Neural crest cell (in vitro differentiated cells): ENCODE results near the gene WBP11. TPM values are rescaled to one million over a fixed set of nuclear protein-coding genes. Genes with fewer than 3 reads are reported as not detected.
"Not testable (repeated sequence)": the region's sequence is repeated elsewhere in the genome, so short reads cannot be mapped to it uniquely, and the experiment has no call there.

Source experiments
- DNase-seq: peaks from one replicate; pipeline ENCODE4 v3.0.0; 2021; ENCODE audit warnings: low read depth, mixed read lengths, low spot score
- H3K27ac Mint-ChIP-seq: one replicate; pipeline ENCODE4 v1.8.0; 2021; ENCODE audit warnings: mild to moderate bottlenecking, mixed read lengths; ENCODE audit not compliant: unreplicated experiment
- H3K27me3 Mint-ChIP-seq: 2 replicates; pipeline ENCODE4 v1.8.0; 2021; ENCODE audit warnings: low read depth, mild to moderate bottlenecking, mixed read lengths
- H3K36me3 Mint-ChIP-seq: 2 replicates; pipeline ENCODE4 v1.8.0; 2021; ENCODE audit warnings: low read depth, mild to moderate bottlenecking, mixed read lengths
- H3K4me1 Mint-ChIP-seq: 2 replicates; pipeline ENCODE4 v1.8.0; 2021; ENCODE audit warnings: mixed read lengths
- H3K4me3 Mint-ChIP-seq: one replicate; pipeline ENCODE4 v1.8.0; 2021; ENCODE audit warnings: mild to moderate bottlenecking, mixed read lengths
- H3K9me3 Mint-ChIP-seq: 2 replicates; pipeline ENCODE4 v1.8.0; 2021; ENCODE audit warnings: mixed read lengths
- total RNA-seq: library from RNA; stranded (reverse); gene quantifications from 2 replicates; pipeline ENCODE4 v1.2.1, GENCODE V29; 2021
- TF ChIP-seq, protein P1 (sequence below): fragments of 200-600 bp; sonication (generic); conservative IDR thresholded peaks from 2 replicates; pipeline ENCODE4 v1.5.0; 2021; ENCODE audit warnings: antibody characterized with exemption, mild to moderate bottlenecking

Gene WBP11
- total RNA-seq, 1 donor from 2014 or later = 101 TPM

DNA sequence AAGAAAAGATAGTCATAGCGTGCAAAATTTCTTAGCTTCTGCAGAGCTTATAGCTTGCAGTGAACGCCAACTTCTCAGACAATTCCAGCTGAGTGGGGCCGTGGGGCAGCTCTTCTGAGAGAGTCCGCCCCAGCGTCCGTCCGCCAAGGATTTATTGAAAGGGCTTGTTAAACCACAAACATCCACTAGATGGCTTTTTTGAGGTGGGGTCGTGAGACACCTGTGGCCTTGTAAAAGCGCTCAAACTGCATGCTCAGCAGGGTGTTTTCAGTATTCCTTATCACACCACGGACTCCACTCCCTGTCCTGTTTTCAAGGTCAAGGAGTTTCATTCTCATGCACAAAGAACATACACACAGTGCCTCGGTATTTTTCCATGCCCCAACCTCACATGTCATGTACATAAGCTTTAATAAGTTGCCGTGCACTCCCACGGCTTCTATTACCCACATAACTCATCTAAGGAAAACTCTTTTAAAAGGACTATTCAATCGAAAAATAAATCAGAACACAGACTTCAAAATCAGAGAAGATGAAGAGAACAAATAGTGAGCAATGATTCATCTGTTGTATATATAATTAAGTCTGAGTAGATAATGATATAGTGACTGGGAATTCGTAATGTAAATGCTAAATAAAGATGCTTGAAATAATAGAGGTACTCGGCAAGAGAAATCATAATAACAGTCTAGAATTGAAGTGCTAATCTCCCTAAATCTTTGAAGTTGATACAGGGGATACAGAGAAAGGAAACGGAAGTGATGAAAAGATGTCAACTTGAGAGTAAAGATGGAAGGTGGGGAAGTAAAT lies 46.7 kb downstream of the WBP11 start:
- H3K9me3 Mint-ChIP-seq = peaks cover 3% of the 10 kb centered on the region
- peaks cover 5% of the 10 kb centered on the region for H3K4me1 Mint-ChIP-seq
- TF ChIP-seq, protein P1, sequence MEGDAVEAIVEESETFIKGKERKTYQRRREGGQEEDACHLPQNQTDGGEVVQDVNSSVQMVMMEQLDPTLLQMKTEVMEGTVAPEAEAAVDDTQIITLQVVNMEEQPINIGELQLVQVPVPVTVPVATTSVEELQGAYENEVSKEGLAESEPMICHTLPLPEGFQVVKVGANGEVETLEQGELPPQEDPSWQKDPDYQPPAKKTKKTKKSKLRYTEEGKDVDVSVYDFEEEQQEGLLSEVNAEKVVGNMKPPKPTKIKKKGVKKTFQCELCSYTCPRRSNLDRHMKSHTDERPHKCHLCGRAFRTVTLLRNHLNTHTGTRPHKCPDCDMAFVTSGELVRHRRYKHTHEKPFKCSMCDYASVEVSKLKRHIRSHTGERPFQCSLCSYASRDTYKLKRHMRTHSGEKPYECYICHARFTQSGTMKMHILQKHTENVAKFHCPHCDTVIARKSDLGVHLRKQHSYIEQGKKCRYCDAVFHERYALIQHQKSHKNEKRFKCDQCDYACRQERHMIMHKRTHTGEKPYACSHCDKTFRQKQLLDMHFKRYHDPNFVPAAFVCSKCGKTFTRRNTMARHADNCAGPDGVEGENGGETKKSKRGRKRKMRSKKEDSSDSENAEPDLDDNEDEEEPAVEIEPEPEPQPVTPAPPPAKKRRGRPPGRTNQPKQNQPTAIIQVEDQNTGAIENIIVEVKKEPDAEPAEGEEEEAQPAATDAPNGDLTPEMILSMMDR = peak; percentile 76
- H3K27ac Mint-ChIP-seq = no peak overlapping the region
- H3K4me3 Mint-ChIP-seq = no peak overlapping the region
- H3K27me3 Mint-ChIP-seq = no peaks in the 10 kb centered on the region
- DNase-seq = peak; percentile 22
- H3K36me3 Mint-ChIP-seq = peaks cover 3% of the 10 kb centered on the region

DNA sequence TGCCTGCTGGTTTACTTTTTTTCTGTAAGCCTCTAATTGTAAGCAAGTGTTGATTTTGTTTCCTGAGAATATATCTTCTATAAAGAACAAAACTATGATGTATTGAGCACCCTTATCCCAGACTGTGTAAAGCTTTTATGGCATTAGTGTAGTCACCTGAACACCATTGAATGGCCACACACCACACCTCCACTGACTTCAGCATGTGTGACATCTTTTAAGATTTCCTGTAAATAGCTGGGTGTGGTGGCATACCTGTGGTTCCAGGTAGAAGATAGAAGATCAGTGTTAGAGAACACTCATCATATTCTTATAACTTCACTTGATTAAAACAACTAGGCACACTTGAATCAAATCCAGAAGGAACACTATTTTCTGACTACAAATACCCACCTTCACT lies 51.3 kb downstream of the WBP11 start:
- H3K27ac Mint-ChIP-seq = no peak overlapping the region
- peaks cover 2% of the 10 kb centered on the region for H3K36me3 Mint-ChIP-seq
- H3K4me3 Mint-ChIP-seq = no peak overlapping the region
- peaks cover 5% of the 10 kb centered on the region for H3K4me1 Mint-ChIP-seq
- TF ChIP-seq, protein P1 = no peak
- H3K27me3 Mint-ChIP-seq = no peaks in the 10 kb centered on the region
- no peaks in the 10 kb centered on the region for H3K9me3 Mint-ChIP-seq
- no peak for DNase-seq

DNA sequence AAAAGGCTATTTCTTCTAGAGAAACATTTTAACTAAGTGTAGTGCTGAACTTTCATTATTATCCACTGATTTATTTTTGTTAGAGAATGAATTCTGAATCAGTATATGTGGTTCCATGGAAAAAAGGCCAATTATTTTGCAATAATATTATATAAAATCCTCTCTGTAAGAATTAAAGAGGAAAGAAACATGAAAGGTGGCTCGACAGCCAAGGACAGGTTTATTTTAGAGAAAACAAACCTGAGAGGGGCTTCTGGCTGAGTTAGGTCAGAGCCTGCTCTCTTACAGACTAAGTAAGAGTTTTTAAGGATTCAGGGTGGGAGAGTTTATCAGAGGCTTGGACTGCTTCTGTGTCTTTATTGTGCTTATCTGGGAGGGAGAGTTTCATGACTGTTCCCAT lies 60.2 kb downstream of the WBP11 start:
- no peak overlapping the region for H3K4me3 Mint-ChIP-seq
- no peak overlapping the region for H3K27ac Mint-ChIP-seq
- peaks cover 2% of the 10 kb centered on the region for H3K36me3 Mint-ChIP-seq
- TF ChIP-seq, protein P1 = no peak
- DNase-seq = no peak
- no peaks in the 10 kb centered on the region for H3K4me1 Mint-ChIP-seq
- H3K27me3 Mint-ChIP-seq = no peaks in the 10 kb centered on the region
- peaks cover 4% of the 10 kb centered on the region for H3K9me3 Mint-ChIP-seq

DNA sequence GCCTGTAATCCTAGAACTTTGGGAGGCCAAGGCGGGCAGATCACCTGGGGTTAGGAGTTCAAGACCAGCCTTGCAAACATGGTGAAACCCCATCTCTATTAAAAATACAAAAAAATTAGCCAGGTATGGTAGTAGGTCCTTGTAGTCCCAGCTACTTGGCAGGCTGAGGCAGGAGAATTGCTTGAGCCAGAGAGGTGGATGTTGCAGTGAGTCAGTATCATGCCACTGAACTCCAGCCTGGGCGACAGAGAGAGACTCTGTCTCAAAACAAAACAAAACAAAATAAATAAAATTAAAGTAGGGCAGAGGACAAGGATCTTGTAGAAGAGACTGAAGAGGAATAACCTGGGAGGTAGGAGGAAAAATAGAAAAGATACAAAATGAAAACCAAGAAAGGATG lies 61.3 kb downstream of the WBP11 start:
- Mint-ChIP-seq H3K9me3 (peaks cover 4% of the 10 kb centered on the region), H3K4me3 (no peak overlapping the region), H3K36me3 (no peaks in the 10 kb centered on the region), H3K27ac (no peak overlapping the region), H3K4me1 (no peaks in the 10 kb centered on the region), H3K27me3 (no peaks in the 10 kb centered on the region)
- TF ChIP-seq, protein P1 = no peak
- no peak for DNase-seq

GRCh38 chr12:14741153-14741552 lies 62.1 kb downstream of the WBP11 start:
- Mint-ChIP-seq H3K27ac (no peak overlapping the region), H3K4me1 (no peaks in the 10 kb centered on the region), H3K4me3 (no peak overlapping the region), H3K9me3 (peaks cover 4% of the 10 kb centered on the region), H3K27me3 (no peaks in the 10 kb centered on the region), H3K36me3 (no peaks in the 10 kb centered on the region)
- TF ChIP-seq, protein P1 = no peak
- no peak for DNase-seq

- not testable (repeated sequence) for H3K9me3 Mint-ChIP-seq, H3K4me1 Mint-ChIP-seq, H3K27me3 Mint-ChIP-seq, H3K4me3 Mint-ChIP-seq, H3K27ac Mint-ChIP-seq, H3K36me3 Mint-ChIP-seq, DNase-seq
These were observed 66.8 kb downstream of the WBP11 start for GRCh38 chr12:14736441-14736840.
